ENCODE results near the gene MATR3.

DNA sequence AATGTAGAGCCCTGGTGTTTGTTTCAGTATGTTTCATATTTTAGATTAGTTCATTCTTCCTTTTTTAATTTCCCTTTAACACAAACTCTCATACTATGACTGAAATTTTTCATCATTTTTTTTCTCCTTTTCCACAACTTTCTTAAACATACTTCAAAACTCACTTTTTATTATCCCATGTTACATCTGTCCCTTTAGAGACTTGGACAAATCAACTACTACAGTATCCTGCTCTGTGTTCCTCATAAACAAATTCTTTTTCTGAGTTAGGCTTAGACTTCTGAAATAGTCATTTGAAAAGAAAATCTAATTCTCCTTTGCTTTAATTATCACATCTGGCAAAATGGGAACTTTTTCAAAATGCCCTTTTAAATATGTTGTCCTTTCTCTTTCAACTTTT, 15.3 kb downstream of the MATR3 start:
- TF ChIP-seq POLR2A (IDR thresholded peaks at IDR 0.05; ENCODE audit: low read depth, low read length) (no peak), BHLHE40 (IDR thresholded peaks at IDR 0.05; ENCODE audit: low read depth, low read length) (no peak), RAD21 (IDR thresholded peaks at IDR 0.05; ENCODE audit: low read length) (no peak), SMC3 (IDR thresholded peaks at IDR 0.05; ENCODE audit: low read depth, low read length) (no peak), NFE2L2 (IDR thresholded peaks at IDR 0.05; ENCODE audit: low read depth, low read length) (no peak), MXI1 (IDR thresholded peaks at IDR 0.05; ENCODE audit: borderline replicate concordance, low read depth, low read length) (no peak), RFX5 (IDR thresholded peaks at IDR 0.05; ENCODE audit: low read depth, low read length) (no peak), MAFK (IDR thresholded peaks at IDR 0.05; ENCODE audit: low read depth, low read length) (no peak), FOS (IDR thresholded peaks at IDR 0.05; ENCODE audit: low read depth, low read length) (no peak), RCOR1 (IDR thresholded peaks at IDR 0.05; ENCODE audit: insufficient replicate concordance, low read length) (no peak), MAZ (IDR thresholded peaks at IDR 0.05; ENCODE audit: borderline replicate concordance, low read depth, low read length) (no peak)
- TF ChIP-seq, protein P1, sequence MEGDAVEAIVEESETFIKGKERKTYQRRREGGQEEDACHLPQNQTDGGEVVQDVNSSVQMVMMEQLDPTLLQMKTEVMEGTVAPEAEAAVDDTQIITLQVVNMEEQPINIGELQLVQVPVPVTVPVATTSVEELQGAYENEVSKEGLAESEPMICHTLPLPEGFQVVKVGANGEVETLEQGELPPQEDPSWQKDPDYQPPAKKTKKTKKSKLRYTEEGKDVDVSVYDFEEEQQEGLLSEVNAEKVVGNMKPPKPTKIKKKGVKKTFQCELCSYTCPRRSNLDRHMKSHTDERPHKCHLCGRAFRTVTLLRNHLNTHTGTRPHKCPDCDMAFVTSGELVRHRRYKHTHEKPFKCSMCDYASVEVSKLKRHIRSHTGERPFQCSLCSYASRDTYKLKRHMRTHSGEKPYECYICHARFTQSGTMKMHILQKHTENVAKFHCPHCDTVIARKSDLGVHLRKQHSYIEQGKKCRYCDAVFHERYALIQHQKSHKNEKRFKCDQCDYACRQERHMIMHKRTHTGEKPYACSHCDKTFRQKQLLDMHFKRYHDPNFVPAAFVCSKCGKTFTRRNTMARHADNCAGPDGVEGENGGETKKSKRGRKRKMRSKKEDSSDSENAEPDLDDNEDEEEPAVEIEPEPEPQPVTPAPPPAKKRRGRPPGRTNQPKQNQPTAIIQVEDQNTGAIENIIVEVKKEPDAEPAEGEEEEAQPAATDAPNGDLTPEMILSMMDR (conservative IDR thresholded peaks at IDR 0.05; ENCODE audit: low read depth, low read length) = no peak
- TF ChIP-seq, protein P2, sequence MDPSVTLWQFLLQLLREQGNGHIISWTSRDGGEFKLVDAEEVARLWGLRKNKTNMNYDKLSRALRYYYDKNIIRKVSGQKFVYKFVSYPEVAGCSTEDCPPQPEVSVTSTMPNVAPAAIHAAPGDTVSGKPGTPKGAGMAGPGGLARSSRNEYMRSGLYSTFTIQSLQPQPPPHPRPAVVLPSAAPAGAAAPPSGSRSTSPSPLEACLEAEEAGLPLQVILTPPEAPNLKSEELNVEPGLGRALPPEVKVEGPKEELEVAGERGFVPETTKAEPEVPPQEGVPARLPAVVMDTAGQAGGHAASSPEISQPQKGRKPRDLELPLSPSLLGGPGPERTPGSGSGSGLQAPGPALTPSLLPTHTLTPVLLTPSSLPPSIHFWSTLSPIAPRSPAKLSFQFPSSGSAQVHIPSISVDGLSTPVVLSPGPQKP (IDR thresholded peaks at IDR 0.05; ENCODE audit: borderline replicate concordance, low read depth, low read length) = no peak
- TF ChIP-seq, protein P3, sequence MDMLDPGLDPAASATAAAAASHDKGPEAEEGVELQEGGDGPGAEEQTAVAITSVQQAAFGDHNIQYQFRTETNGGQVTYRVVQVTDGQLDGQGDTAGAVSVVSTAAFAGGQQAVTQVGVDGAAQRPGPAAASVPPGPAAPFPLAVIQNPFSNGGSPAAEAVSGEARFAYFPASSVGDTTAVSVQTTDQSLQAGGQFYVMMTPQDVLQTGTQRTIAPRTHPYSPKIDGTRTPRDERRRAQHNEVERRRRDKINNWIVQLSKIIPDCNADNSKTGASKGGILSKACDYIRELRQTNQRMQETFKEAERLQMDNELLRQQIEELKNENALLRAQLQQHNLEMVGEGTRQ (IDR thresholded peaks at IDR 0.05; ENCODE audit: low read depth, low read length) = no peak

Measured in IMR-90 (cell line).